Measurements from ENCODE around the gene ZFYVE21.

Gene ZFYVE21

GRCh38 chr14:103739793-103740501 is 24.3 kb downstream of the ZFYVE21 start:
- DNase-seq = no peak
- no peak overlapping the region for H3K4me3 Mint-ChIP-seq
- peaks cover 8% of the 10 kb centered on the region for H3K27me3 Mint-ChIP-seq (ENCODE audit: low read depth, poor library complexity)
- H3K27ac Mint-ChIP-seq = peak overlapping the region; percentile 72
- H3K36me3 Mint-ChIP-seq (ENCODE audit: low read depth) = peaks cover 36% of the 10 kb centered on the region
- no peaks in the 10 kb centered on the region for H3K9me3 Mint-ChIP-seq
- TF ChIP-seq CTCF (IDR thresholded peaks at IDR 0.05) = no peak
- peaks cover 14% of the 10 kb centered on the region for H3K4me1 Mint-ChIP-seq

GRCh38 chr14:103740991-103741689 is 25.5 kb downstream of the ZFYVE21 start:
- DNase-seq = no peak
- H3K27ac Mint-ChIP-seq = peak overlapping the region; percentile 51
- H3K4me3 Mint-ChIP-seq = no peak overlapping the region
- H3K36me3 Mint-ChIP-seq (ENCODE audit: low read depth) = peaks cover 36% of the 10 kb centered on the region
- H3K9me3 Mint-ChIP-seq = no peaks in the 10 kb centered on the region
- H3K27me3 Mint-ChIP-seq (ENCODE audit: low read depth, poor library complexity) = peaks cover 11% of the 10 kb centered on the region
- TF ChIP-seq CTCF (IDR thresholded peaks at IDR 0.05) = no peak
- peaks cover 14% of the 10 kb centered on the region for H3K4me1 Mint-ChIP-seq

- H3K36me3 Mint-ChIP-seq (ENCODE audit: low read depth) = peaks cover 36% of the 10 kb centered on the region
- H3K27ac Mint-ChIP-seq = no peak overlapping the region
- no peak for TF ChIP-seq CTCF (IDR thresholded peaks at IDR 0.05)
- no peak overlapping the region for H3K4me3 Mint-ChIP-seq
- no peak for DNase-seq
- no peaks in the 10 kb centered on the region for H3K9me3 Mint-ChIP-seq
- peaks cover 14% of the 10 kb centered on the region for H3K27me3 Mint-ChIP-seq (ENCODE audit: low read depth, poor library complexity)
- peaks cover 14% of the 10 kb centered on the region for H3K4me1 Mint-ChIP-seq
Observed at GRCh38 chr14:103741876-103742275, 26.3 kb downstream of the ZFYVE21 start.

GRCh38 chr14:103742499-103743255 is 27.1 kb downstream of the ZFYVE21 start:
- TF ChIP-seq CTCF (IDR thresholded peaks at IDR 0.05) = no peak
- Mint-ChIP-seq H3K36me3 (ENCODE audit: low read depth) (peaks cover 34% of the 10 kb centered on the region), H3K27me3 (ENCODE audit: low read depth, poor library complexity) (peaks cover 15% of the 10 kb centered on the region), H3K4me1 (peaks cover 12% of the 10 kb centered on the region), H3K4me3 (no peak overlapping the region), H3K9me3 (no peaks in the 10 kb centered on the region), H3K27ac (no peak overlapping the region)
- no peak for DNase-seq

- no peak for DNase-seq
- H3K27me3 Mint-ChIP-seq (ENCODE audit: low read depth, poor library complexity) = peaks cover 15% of the 10 kb centered on the region
- no peak overlapping the region for H3K27ac Mint-ChIP-seq
- H3K4me1 Mint-ChIP-seq = peaks cover 2% of the 10 kb centered on the region
- H3K36me3 Mint-ChIP-seq (ENCODE audit: low read depth) = peaks cover 23% of the 10 kb centered on the region
- H3K9me3 Mint-ChIP-seq = no peaks in the 10 kb centered on the region
- H3K4me3 Mint-ChIP-seq = no peak overlapping the region
- TF ChIP-seq CTCF (IDR thresholded peaks at IDR 0.05) = no peak
Observed at GRCh38 chr14:103743691-103744090, 28.1 kb downstream of the ZFYVE21 start.
